Spleen (tissue), 7 donors: ENCODE measurements around the gene TRMT1.

ENCODE experiments used
- POLR2A ChIP-seq, 3 donors: fragments of 450-650 bp; IDR thresholded peaks; one replicate each; pipeline ENCODE4 v1.5.1; 2017; ENCODE audit warnings: antibody characterized with exemption in 3 of 3, mild to moderate bottlenecking in 1 of 3
- POLR2AphosphoS5 ChIP-seq, 3 donors: sonication (generic); formaldehyde crosslinking; IDR thresholded peaks; one replicate each; pipeline ENCODE4 v1.5.1; 2017; ENCODE audit warnings: antibody characterized with exemption in 3 of 3
- TF ChIP-seq, protein P1 (sequence below), 11 experiments: fragments of 200-600 bp in 7 of 11; fragments of 450-650 bp in 4 of 11; sonication (generic) in 4 of 11; IDR thresholded peaks in 8 of 11; conservative IDR thresholded peaks in 3 of 11; 1 replicate in 7 of 11; 2 replicates in 4 of 11; pipeline versions ENCODE4 v1.4.0 to v1.8.0; 2016 to 2021; ENCODE audit warnings: antibody characterized with exemption in 11 of 11, inconsistent platforms in 4 of 11, mild to moderate bottlenecking in 1 of 11
- donor health status: DM: no; HTN: no; CAD: no; lungs with moderate emphysema.
- donor health status: DM: no; HTN: no; CAD: no.
- donor health status: DM: no; HTN: no; CAD: no.

DNA sequence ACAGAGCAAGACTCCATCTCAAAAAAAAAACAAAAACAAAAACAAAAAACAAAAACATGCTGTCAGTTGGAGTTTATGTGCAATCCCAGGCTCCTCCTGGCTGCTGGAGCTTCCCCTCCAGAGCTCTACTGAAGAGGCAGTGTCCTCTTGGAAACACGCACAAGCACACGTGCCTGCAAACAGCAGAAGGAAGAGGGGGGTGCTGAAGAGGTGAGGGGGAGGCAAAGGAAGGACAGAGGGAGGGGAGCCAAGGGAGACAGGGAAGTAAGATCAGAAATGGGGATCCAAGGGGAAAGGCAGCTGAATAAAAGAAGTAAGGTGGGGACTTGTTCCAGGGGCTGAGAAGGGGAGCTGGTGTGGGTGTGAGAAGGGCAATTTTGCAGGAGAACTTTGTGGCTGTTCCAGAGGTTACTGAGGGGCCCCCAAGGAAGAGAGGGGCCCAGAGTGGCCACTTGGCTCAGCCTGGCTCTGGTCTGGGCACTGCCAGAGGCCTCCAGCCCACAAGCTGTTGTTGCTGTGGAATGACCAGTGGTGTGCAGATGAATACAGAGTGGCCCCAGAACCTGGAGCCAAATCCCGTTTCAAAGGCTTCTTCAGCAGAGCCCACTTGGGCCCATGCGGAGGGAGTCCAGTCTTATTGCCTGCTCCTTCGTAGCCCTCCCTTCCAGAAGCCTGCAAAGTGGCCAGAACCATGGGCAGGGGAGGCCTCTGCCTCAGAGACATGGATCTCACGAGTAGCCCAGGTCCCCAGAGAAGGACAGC is 48.3 kb downstream of the TRMT1 start:
- TF ChIP-seq, protein P1, sequence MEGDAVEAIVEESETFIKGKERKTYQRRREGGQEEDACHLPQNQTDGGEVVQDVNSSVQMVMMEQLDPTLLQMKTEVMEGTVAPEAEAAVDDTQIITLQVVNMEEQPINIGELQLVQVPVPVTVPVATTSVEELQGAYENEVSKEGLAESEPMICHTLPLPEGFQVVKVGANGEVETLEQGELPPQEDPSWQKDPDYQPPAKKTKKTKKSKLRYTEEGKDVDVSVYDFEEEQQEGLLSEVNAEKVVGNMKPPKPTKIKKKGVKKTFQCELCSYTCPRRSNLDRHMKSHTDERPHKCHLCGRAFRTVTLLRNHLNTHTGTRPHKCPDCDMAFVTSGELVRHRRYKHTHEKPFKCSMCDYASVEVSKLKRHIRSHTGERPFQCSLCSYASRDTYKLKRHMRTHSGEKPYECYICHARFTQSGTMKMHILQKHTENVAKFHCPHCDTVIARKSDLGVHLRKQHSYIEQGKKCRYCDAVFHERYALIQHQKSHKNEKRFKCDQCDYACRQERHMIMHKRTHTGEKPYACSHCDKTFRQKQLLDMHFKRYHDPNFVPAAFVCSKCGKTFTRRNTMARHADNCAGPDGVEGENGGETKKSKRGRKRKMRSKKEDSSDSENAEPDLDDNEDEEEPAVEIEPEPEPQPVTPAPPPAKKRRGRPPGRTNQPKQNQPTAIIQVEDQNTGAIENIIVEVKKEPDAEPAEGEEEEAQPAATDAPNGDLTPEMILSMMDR (IDR thresholded peaks at IDR 0.05 in 8 of 11, conservative IDR thresholded peaks at IDR 0.05 in 3 of 11), result no peak
- no peak for TF ChIP-seq POLR2AphosphoS5 (IDR thresholded peaks at IDR 0.05)
- no peak for TF ChIP-seq POLR2A (IDR thresholded peaks at IDR 0.05)
